Prostate gland (tissue), 2 donors: ENCODE results near the gene DTWD2. TPM values are rescaled to one million over a fixed set of nuclear protein-coding genes. Genes with fewer than 3 reads are reported as not detected.

ENCODE experiments used
- DNase-seq: peaks from one replicate; pipeline ENCODE4 v3.0.0-alpha.2; 2019; ENCODE audit warnings: low spot score
- H3K27ac ChIP-seq, 2 donors: fragments of 200-600 bp; sonication (generic); 2 replicates each; pipeline ENCODE4 v1.5.1; 2017 to 2019
- H3K27me3 ChIP-seq: fragments of 200-600 bp; sonication (generic); replicated peaks from 2 replicates; pipeline ENCODE4 v1.5.1; 2019; ENCODE audit not compliant: insufficient read depth
- H3K36me3 ChIP-seq, 2 donors: fragments of 200-600 bp; sonication (generic); 1 replicate in 1 of 2; 2 replicates in 1 of 2; pipeline versions ENCODE4 v1.5.1 to v1.8.1; 2017 to 2019
- H3K4me1 ChIP-seq: fragments of 200-600 bp; sonication (generic); replicated peaks from 2 replicates; pipeline ENCODE4 v1.5.1; 2019
- H3K4me3 ChIP-seq, 2 donors: fragments of 200-600 bp; sonication (generic); 2 replicates each; pipeline ENCODE4 v1.5.1; 2017 to 2019
- H3K9me3 ChIP-seq: fragments of 200-600 bp; sonication (generic); 2 replicates; pipeline ENCODE4 v1.5.1; 2017
- CTCF ChIP-seq, 4 experiments: fragments of 200-600 bp in 2 of 4; fragments of 450-650 bp in 2 of 4; sonication (generic) in 2 of 4; IDR thresholded peaks; 1 replicate in 3 of 4; 2 replicates in 1 of 4; pipeline ENCODE4 v1.5.1; 2016 to 2019; ENCODE audit warnings: antibody characterized with exemption in 4 of 4, mild to moderate bottlenecking in 2 of 4, moderate library complexity in 2 of 4
- POLR2A ChIP-seq: fragments of 450-650 bp; IDR thresholded peaks from one replicate; pipeline ENCODE4 v1.6.1; 2016; ENCODE audit warnings: antibody characterized with exemption, mild to moderate bottlenecking
- POLR2AphosphoS5 ChIP-seq: sonication (generic); formaldehyde crosslinking; IDR thresholded peaks from one replicate; pipeline ENCODE4 v1.6.1; 2017; ENCODE audit warnings: antibody characterized with exemption
- WGBS: methylation state at CpG from one replicate; pipeline ENCODE4 v1.1.5; 2018; 5-methylcytosine and 5-hydroxymethylcytosine counted together
- intact Hi-C: fragments of 100-400 bp; cut with DNase I; formaldehyde crosslinking; loops from one replicate; pipeline ENCODE4 v1.14.2; 2022
- total RNA-seq, 2 donors: library from RNA; depleted of rRNA; stranded (reverse); fragments of >200 nt; gene quantifications; one replicate each; pipeline ENCODE4 v1.1.0, GENCODE V29; 2016

The DTWD2 gene
- total RNA-seq, 2 donors from 2014 or later, result 13.4 to 15.5 TPM

- no peaks in the 10 kb centered on the region for H3K27me3 ChIP-seq
- H3K9me3 ChIP-seq, result no peaks in the 10 kb centered on the region
- DNase-seq, result no peak
- H3K36me3 ChIP-seq, result no peaks in the 10 kb centered on the region
- H3K27ac ChIP-seq, result no peak overlapping the region
- WGBS, result 52% methylated on average over 5 of the region's 5 CpGs
- H3K4me1 ChIP-seq, result no peaks in the 10 kb centered on the region
- intact Hi-C loops, result loop anchor here (10.0 kb wide), 1 partner anchor 393 kb away; no protein-coding TSS in a partner anchor
- no peak for TF ChIP-seq POLR2A
- peak; percentile 38 for TF ChIP-seq POLR2AphosphoS5
- peak in 2 of 4 experiments; percentile 57 to 67 for TF ChIP-seq CTCF (IDR thresholded peaks at IDR 0.05)
- no peak overlapping the region for H3K4me3 ChIP-seq
Observed at GRCh38 chr5:119022017-119022745, 33.8 kb upstream of the DTWD2 start.

- intact Hi-C loops, result loop anchor here (10.0 kb wide), 1 partner anchor 394 kb away; no protein-coding TSS in a partner anchor
- no peak for DNase-seq
- H3K4me1 ChIP-seq, result no peaks in the 10 kb centered on the region
- no peak for TF ChIP-seq POLR2AphosphoS5
- no peak for TF ChIP-seq CTCF (IDR thresholded peaks at IDR 0.05)
- no peak for TF ChIP-seq POLR2A
- no peaks in the 10 kb centered on the region for H3K27me3 ChIP-seq
- H3K4me3 ChIP-seq, result no peak overlapping the region
- 85% methylated on average over 3 of the region's 3 CpGs for WGBS
- no peak overlapping the region for H3K27ac ChIP-seq
- no peaks in the 10 kb centered on the region for H3K9me3 ChIP-seq
- H3K36me3 ChIP-seq, result no peaks in the 10 kb centered on the region
Observed at GRCh38 chr5:119021149-119021732, 32.9 kb upstream of the DTWD2 start.

GRCh38 chr5:119019949-119020348 lies 31.6 kb upstream of the DTWD2 start:
- Histone ChIP-seq H3K9me3 (no peaks in the 10 kb centered on the region), H3K4me3 (no peak overlapping the region), H3K27ac (no peak overlapping the region), H3K27me3 (no peaks in the 10 kb centered on the region), H3K36me3 (no peaks in the 10 kb centered on the region), H3K4me1 (no peaks in the 10 kb centered on the region)
- WGBS, result 58% methylated on average over 7 of the region's 7 CpGs
- intact Hi-C loops, result loop anchor here (10.0 kb wide), 1 partner anchor 395 kb away; no protein-coding TSS in a partner anchor
- no peak for TF ChIP-seq POLR2A
- TF ChIP-seq CTCF (IDR thresholded peaks at IDR 0.05), result no peak
- TF ChIP-seq POLR2AphosphoS5, result no peak
- no peak for DNase-seq

GRCh38 chr5:119019501-119019900 lies 31.2 kb upstream of the DTWD2 start:
- H3K27ac ChIP-seq, result no peak overlapping the region
- H3K4me1 ChIP-seq, result no peaks in the 10 kb centered on the region
- no peak overlapping the region for H3K4me3 ChIP-seq
- TF ChIP-seq POLR2A, result no peak
- TF ChIP-seq POLR2AphosphoS5, result no peak
- no peak for TF ChIP-seq CTCF (IDR thresholded peaks at IDR 0.05)
- 83% methylated on average over 1 of the region's 1 CpG for WGBS
- no peaks in the 10 kb centered on the region for H3K36me3 ChIP-seq
- DNase-seq, result no peak
- H3K9me3 ChIP-seq, result no peaks in the 10 kb centered on the region
- intact Hi-C loops, result no loop called here
- no peaks in the 10 kb centered on the region for H3K27me3 ChIP-seq
